HS-5 (cell line): ENCODE data around the gene PPFIBP2.

Source experiments
- DNase-seq: peaks from one replicate; pipeline ENCODE4 v3.0.0-alpha.2; 2012; ENCODE audit warnings: low read depth

The PPFIBP2 gene

DNA sequence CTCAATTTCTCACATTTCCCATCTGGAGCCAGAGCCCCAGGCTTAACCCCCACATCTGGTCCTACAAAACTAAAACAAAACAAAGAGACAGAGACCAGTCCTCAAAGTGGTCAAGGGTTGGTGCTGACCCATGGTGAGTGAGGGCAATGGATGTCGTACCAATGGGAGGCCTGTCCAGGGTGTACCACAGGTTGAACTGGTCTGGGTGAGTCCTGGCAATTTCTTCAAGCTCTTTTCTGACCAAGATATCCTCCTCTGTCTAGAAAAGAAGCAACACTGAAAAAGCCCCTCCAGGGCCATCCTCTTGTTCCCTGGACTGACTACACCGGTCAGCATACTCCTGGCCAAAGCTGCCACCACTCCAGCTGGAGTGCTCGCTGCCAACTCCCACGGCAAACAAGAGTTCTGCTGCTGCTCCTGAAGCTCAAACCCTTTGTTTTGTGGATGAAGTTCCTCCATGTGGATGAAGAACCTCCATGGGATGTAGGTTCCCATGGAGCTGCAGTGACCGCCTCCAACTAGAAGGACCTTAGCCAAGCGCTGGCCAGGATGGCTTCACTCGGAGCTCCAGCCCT lies 152.6 kb downstream of the PPFIBP2 start:
- DNase-seq = no peak

DNA sequence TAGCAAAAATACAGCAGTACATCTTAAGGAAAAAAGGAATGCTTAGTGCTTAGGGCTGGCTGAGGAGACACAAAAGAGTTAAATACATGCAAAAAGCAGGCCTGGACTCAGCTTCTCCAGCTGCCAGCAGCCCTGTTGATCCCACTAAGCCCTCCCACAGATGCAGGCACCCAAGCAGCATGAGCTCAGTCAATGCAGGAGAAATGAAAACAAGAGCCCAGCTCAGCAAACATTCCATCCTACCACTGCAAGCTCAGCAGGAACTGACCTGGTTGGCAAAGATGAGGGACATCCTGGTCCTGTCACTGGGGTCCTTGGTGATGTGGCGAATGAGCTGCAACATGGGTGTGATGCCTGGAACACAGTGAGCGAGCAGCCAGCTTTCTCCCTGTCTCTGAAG lies 153.7 kb downstream of the PPFIBP2 start:
- no peak for DNase-seq

DNA sequence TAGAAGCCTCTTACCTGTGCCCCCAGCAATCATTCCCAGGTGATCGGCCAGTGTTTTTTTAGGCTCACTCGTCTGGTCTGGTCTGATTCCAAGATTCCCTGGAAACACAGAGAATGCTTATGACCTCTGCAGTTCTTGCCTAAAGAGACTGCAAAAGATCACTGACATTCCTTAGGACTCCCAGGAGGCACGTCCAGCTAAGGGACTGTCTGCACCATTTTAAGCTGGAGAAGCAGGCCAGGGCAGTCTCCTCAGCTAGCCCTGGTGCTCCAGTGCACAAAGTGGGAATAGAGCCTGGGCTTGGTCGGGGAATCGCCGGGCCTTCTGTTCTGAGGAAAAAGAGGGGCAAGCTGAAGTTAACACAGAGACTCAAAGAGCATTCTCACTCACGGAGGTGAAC lies 154.7 kb downstream of the PPFIBP2 start:
- DNase-seq = no peak

DNA sequence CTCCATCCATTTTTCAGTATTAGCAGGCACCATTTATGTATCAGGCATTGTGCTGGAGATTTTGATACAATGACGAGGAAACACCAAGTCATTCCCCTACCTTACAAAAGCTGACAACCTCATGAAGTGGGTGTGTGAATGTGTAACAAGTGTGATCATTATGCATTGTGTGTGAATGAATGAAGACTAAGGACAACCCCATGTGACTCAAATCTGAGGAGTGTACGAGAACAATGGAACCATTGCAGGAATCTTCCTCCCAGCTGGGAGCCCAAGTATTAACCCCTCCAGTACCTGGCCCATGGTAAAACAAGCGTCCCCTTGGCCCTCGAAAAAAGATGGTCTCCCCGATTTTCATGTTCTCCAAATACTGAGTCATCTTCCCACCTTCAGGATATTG lies 155.1 kb downstream of the PPFIBP2 start:
- DNase-seq = no peak

DNA sequence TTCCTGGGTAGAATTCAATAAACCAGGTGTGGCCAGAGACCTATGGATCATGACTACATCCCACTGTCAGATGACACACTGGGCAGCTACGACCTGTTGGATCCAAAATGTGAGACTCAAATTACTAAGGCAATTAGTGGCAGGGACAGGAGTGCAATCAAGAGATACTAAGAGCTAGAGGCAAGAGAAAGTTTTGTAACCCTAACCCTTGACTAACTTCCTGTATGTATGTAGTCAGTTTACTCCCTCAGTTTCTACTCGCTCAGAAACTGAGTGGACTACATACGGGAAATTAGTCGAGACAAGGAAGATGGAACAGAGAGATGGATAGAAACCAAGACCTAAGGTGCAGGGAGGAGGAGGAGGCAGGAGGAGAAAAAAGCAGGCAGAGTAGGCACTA lies 156.8 kb downstream of the PPFIBP2 start:
- no peak for DNase-seq

DNA sequence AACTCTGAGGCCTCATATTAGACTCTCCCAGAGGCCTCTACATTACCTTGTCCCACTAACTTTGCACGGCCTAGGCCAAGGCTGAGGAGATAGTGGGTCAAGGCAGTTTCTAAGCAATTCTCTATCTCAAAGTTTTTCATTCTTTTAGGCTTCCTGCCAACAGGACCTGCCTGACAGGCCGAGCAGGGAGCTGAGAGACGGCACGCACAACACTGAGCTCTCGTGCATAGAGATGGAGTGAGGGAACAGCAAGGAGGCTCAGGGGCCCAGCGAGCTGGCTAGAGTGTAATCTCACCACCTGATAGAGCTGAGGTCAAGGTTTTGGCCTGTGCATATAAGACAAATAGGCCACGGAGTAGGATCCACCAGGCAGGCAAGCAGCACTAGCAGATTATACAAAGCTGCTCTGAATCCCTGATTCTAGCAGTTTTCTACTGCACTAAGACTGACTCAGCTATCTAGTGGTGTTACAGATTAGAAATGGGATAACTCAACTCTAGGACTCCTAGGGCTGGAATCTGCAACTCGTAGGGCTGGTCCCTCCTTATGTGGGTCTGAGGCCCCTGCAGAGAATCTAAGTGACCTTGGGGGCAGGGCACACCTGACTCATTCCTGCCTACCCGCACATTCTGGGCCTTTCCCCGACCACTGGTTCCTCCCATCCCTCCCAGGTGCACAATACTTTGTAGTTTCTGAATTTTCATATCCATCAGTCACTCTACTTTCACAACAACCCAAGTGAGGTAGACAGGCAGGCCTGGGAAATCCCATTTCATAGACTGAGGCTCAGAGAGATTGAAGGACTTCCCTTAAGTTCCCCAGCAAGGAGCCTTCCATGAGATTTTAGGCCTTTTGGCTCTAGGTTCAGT lies 157.8 kb downstream of the PPFIBP2 start:
- DNase-seq = no peak

DNA sequence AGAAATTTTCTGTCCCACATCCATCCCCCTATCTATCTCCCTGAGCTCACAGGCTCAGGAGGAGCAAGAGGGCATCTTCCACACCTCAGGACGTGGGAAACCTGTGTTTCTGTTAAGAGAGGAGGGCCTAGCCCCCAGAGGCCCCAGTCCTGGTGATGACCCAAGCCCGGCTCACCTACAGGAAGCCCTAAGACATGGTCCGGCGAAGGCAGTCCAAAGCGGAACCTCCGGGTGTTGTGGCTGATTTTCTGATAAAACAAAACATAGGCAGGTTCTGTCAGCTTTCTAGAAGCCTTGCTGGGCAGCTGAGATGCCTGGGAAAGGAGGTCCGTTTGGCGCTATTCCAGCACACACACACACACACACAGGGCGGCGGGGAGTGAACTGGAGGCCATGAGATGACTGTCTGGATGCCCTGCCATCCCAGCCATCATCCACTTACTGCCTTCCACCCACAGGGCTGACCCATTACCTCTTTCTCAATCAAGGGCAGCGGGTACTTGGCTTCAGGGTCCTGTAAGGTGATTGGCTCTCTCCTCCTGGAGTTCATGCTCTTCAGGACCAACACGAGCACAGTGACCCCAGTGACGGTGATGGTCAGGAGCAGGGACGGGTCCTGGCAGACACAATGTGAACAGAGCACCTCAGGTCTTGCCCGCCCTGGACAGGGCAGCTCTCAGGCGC lies 158.6 kb downstream of the PPFIBP2 start:
- DNase-seq = no peak

DNA sequence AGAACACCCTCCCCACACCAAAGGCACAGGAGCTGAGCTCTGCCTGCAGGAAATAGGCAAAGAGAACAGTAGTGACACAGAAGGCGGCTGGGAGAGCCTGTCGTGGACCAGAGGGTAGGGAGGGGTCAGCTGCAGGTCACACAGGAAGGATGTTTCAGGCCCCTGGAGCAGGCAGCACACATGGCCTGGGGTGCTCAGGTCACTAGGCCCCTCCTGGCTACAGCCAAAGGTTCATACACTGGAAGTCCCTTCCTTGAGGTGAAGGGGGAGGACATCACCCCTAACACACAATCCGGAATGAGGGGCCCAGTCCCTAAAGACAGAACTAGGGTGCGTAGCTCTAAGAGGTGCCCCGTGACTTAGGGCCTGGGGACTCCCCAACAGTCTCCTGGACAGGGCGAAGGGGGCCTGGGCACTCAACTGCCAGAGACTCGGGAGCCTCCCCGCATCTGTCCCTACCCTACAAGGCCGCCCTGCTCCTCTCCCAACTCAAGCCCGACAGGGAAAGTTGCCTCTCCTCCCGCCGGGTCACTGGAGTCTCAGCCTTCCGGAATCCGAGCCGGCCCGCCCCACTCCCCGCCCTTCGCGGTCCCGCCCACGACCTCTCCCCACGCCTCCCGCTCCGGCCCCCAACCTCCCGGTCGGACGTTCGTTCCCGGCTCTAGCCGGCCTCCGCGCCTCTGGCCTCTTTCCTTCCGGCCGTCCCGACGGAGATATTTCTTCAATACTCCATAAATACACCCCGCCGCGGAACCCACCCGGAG lies 159.3 kb downstream of the PPFIBP2 start, which contains the start of gene CYB5R2:
TSS of gene CYB5R2 (minus strand) at position 541 of the 764 bp plus-strand sequence. CDS start 675 bp downstream, outside the sequence.
- DNase-seq = no peak

DNA sequence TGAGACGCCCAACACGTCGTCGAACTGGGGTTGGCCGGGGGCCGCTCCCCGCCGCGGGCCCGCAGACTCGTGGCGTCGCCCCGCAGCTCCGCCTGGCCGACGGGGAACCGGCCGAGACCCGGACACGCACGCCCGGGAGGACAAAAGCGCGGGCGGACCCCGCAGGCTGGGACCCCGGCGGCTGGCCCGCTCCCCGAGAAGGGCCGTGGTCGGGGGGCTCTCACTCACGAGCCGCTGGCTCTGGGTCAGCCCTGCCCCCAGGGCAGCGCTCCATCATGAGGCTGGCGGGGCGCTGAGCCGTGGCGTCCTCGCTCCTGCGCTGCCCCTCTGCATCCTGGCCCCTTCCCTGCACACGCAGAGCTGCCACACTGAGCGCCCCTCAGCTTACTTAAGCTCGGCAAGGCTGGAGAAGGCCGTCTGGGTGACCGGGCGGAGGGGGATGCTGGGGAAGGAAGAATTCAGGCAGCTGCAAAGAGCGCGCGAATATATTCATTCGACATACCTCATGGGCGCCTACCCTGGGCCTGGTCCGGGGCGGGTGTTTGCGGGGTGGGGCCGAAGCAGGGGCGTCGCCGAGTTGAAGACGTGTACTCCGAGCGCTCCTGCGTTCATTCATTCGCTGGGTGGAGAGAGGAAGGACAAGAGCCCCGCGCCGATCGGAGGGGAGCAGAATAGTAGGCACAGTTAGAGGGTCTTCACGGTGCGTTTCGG lies 160.1 kb downstream of the PPFIBP2 start:
- DNase-seq = no peak

DNA sequence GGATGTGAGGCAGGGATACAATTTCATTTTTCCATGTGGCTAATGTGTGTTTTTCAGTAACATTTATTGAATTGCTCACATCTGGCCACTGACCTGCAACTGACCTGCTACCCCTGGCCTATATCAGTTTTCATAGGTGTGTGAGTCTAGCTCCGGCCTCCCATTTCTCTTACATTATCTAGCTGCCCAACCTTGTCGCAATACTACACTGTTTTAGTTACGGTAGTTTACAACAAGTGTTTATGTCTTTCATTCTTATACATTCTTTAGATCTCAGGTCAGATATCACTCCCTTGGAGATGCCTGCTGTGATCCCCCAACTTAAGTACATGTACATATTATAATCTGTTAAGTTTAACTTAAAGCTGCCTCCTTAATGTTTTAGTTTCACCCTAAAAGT lies 161.8 kb downstream of the PPFIBP2 start:
- DNase-seq = no peak

DNA sequence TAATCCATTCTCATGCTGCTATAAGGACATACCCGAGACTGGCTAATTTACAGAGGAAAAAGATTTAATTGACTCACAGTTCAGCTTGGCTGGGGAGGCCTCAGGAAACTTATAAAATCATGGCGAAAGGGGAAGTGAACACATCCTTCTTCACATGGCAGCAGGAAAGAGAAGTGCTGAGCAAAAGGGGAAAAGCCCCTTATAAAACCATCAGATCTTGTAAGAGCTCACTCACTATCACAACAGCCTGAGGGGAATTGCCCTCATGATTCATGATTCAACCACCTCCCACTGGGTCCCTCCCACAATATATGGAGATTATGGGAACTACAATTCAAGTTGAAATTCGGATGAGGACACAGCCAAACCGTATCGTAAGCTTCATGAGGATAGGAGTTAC lies 163.3 kb downstream of the PPFIBP2 start:
- DNase-seq = peak; percentile 41

DNA sequence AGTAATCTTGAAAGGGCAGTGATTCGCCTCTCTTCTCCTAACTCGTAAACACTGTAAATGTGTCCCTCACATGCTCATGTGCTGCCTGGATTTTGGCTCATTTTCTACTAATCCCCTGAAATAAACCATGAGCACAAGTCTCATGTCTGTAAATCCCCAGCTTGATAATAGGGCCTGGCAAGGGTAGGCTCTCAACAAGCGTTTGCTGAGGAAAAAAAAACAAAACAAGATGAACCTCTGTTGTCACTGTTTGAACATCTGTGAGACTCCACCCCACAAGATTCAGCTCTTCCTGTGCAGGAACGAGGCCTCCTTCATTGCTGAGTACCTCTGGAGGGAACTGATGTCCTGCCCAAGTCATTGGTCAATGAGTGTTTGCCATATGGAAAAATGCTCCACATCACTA lies 164.0 kb downstream of the PPFIBP2 start:
- peak; percentile 60 for DNase-seq

DNA sequence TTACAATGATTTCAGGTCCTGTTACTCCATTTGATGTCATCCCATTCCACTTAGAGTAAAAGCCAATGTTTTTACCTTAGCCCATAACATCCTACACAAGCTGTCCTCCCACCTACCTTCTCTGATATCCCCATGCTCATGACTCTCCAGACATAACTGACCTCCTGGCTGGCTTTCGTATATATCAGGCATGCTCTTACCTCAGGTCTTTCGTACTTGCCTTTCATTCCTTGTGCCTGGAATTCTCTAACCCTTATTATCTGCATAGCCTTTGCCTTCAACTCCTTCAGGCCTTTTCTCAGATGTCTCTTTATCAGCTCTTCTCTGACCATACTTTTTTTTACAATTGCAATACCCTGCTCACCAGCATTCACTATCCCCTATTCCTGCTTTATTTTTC lies 169.8 kb downstream of the PPFIBP2 start:
- DNase-seq = no peak

DNA sequence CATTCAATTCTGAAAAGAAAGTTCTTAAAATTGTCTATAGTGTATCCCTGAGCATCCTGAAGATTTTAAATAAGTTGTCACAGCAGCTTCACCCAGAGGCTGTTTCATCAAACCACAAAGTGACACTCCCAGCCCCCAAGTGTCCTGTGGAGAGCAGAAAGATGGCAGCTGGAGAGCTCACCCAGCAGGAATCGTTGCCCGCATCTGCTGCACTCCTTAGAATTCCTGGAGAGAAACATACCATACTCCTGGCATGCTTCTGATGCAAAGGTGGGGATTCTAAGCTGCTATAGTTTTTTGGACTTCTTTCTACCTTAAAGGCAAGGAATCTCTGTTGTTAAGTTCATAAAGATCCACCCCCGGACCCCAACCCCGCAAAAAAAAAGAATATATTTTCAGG lies 173.0 kb downstream of the PPFIBP2 start:
- DNase-seq = no peak

DNA sequence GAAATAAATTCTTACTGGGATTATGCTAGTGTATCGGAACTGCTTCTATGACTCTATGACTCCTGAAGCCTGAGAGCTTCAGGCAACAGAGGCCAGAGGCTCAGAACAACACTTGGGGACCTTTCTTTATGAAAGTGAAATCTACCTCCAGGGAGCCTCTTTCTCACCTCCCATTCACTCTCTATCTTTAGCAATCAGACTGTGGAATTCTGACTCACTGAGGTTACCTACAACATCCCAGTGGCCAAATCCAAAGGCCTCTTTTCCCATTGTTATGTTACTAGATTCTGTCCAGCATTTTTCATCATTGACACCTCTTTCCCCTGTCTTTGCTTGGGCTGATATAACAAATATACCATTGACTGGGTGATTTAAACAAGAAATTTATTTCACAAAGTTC lies 173.6 kb downstream of the PPFIBP2 start:
- DNase-seq = no peak

DNA sequence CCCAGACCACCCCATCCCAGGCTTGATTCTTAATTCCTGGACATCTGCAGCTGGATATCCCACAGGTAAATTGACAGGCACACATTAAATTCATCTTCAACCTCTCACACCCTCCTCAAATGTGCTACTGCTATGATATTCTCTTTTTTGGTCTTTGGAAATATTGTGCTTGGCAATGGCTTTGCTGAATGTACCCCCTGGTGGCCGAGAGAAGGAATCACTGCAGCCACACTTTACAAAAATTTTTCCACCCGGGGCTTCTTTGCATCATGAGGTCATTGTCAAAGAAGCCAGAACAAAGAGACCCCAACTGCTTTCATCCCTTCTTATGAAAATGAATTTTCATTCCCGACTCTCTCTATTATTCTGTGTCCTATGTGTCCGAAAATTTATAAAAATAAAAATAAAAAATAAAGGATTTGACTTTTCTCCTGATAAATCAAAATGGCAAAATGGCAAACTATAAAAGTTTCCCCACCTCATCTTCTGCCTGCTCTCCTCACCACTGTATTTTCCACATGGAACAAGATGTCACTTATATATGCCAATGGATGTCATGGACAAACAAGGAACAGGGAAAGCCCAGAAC lies 174.5 kb downstream of the PPFIBP2 start:
- no peak for DNase-seq

DNA sequence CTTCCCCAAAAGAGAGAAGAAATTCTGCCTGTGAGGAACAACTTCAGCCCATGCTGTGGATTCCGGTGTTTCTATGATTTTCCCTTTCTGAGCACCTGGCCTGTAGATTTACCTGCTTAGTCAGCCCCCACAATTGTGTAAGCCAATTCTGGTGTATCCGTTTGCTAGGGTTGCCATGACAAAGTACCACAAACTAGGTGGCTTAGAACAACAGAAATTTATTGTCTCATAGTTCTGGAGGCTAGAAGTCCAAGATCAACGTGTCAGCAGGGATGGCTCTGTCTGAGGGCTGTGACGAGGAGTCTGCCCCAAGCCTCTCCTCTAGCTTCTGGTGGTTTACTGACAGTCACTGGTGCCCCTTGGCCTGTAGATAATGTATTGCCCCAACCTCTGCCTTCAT lies 175.4 kb downstream of the PPFIBP2 start:
- no peak for DNase-seq

DNA sequence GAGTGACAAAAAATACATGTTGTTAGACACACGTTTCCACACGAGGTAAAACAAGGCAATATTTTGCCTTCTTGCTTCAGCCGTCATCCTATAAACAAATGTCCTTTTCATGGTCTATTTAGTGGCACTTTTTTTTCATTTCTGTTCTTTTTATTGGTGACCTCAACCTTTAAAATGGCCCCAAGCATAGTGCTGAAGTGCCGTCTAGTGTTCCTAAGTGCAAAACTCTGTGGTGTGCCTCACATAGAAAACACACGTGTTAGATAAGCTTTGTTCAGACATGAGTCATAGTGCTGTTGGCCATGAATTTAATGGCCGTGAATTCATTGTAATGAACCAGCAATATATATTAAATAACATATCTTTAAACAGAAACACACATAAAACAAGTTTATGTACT lies 176.8 kb downstream of the PPFIBP2 start:
- no peak for DNase-seq

DNA sequence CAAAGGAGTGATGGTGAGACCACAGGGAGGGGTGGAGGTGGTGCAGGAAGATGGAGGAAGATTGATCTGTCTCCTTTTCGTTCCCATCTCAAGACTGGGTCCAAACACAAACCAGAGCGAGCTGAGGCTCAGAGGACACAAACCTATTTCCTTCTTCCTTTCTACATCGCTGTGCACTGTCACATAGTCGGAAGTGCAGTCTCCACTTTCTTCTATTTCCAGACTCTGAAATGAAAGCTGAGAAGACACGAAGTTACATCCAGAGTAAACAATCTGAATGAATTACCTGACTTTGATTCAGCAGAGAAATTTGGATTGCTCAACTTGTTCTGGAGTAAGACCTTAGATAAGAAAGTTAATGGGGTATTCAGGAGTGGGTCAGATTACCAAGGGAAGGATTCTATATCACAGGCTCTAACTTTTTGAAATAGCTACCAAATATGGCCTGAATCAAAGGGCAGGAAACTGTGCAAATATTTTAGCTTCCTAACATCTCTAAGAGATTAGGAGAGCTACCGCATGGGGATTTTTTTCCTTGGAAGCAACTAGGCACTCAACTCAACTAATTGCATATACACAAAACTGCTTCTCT lies 178.1 kb downstream of the PPFIBP2 start:
- no peak for DNase-seq

DNA sequence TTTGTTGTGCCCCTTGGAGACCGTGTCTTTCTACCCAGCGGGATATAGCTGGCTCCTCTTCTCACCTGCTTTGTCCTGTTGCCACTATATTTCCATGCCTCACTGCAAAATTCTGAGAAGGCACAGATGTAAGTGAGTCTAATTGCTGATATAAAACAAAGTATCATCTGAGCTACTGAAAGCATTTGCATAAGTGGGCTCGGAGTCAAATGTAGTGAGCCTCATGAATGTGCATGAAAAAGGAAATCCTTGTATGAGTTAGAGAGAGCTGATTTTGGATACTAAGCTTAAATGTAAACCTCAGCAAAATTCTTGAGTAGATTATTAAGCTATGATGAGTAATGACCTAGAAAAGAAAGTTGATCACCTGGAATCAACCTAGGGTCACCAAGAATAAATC lies 178.6 kb downstream of the PPFIBP2 start:
- DNase-seq = no peak

DNA sequence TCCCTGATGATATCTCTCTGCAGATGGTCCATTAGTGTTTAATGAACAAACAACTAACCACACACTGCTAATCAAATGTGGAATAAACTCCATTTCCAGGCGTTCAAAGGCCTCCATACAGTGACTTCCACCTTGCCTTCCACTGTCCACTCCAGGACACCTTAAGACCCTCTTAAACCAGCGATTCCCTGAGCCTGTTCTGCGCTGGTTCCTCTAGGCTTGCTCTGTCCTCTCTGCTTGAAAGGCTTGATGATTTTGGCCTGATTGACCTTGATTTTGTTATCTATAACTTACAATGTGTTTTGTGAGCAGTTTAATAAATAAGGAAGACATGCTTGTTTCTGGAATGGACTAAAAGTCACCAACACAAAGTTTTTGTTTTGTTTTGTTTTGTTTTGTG lies 180.4 kb downstream of the PPFIBP2 start:
- DNase-seq = no peak
